ENCODE data around the gene TJP1. TPM values are rescaled to one million over a fixed set of nuclear protein-coding genes. Genes with fewer than 3 reads are reported as not detected.
"Not testable (repeated sequence)": the region's sequence is repeated elsewhere in the genome, so short reads cannot be mapped to it uniquely, and the experiment has no call there.

The TJP1 gene
- total RNA-seq, 1 experiment from 2014 or later: 19.5 TPM

DNA sequence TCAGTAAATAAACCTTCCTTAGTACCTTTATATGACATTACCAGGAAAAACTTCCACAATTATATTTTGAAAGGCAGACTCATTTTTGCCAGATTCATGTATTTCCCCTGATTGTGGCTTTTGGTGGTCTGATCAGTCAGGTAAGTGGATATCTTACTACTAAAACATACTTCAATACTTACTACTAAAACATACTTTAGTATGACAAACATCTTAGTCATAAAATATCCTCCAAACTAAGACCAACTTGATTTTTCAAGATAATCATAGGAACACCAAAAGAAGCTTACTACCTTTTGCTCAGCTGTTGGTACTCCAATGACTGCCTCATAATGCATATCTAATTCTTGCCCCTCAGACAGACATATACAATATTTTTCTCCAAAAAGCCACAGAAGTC lies 9.3 kb downstream of the TJP1 start:
- DNase-seq (ENCODE audit: low read depth, low spot score): no peak
- in situ Hi-C loops (cut with HindIII; ENCODE audit: low pct_unique_long_range_greater_than_20kb, low sequenced_read_pairs): no loop called here

DNA sequence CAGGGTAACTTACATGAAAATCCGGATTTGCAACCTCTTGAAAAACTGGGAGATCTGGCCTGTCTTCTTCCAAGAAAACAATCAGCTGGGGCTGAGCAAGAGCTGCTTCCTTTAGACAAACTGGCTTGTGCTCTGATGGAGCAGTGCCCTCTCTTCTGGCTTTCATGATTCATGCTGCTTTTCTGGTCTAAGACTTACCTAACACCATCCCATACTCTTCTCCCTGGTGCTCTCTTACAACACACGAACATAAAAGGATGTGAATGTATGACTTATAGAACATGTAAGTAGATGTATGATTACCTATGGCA lies 9.9 kb downstream of the TJP1 start:
- in situ Hi-C loops (cut with HindIII; ENCODE audit: low pct_unique_long_range_greater_than_20kb, low sequenced_read_pairs): no loop called here

DNA sequence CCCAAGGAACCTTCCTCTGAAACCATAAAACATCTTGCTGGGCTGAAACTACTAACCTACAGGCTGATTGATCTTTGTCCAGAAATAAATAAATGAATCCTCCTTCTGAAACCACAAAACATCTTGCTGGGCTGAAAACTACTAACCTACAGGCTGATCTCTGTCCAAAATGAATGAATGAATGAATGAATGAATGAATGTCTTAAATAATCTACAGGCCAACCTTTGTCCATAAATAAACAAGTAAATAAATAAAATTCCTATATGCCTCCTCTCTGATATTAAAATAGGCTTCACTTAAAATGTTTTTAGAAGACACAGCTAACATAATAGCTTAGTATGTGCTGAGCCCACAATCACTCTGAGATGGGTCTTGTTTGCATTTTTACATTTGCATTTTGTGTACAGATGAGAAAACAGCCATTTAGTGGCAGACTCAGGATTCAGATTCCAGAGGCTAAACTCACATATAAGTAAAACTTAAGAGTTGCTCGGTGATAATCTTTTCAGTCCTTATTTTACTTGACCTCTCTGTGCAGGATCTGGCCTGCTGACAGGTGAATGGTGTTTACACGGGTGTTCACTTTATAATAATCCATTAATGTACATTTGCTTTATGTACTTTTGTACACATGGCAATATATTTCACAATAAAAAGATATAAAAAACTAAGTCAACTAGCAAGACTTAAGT lies 10.4 kb downstream of the TJP1 start:
- DNase-seq (ENCODE audit: low read depth, low spot score): no peak
- in situ Hi-C loops (cut with HindIII; ENCODE audit: low pct_unique_long_range_greater_than_20kb, low sequenced_read_pairs): no loop called here

More for the DNA sequence above, 9.9 kb downstream of the TJP1 start:
- DNase-seq (ENCODE audit: low read depth, low spot score): no peak

DNA sequence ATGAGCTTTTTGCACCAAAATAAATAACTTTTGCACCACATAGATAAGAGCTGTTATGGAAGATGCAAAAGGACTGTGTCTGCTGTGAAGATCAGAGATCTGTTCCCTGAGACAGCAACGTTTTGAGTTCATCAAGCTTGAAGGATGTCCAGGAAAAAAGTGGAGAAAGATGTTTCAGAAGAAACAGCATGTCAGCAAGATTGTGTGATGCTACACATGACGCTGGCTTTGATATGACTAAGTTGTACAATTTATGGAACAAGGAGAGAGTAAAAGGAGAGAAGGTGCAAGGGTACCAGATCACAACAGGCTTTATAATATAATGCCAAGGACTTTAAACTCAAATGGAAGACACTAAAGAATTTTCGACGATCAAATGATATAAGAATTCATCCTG lies 16.6 kb downstream of the TJP1 start:
- in situ Hi-C loops (cut with HindIII; ENCODE audit: low pct_unique_long_range_greater_than_20kb, low sequenced_read_pairs): no loop called here
- no peak for DNase-seq (ENCODE audit: low read depth, low spot score)

DNA sequence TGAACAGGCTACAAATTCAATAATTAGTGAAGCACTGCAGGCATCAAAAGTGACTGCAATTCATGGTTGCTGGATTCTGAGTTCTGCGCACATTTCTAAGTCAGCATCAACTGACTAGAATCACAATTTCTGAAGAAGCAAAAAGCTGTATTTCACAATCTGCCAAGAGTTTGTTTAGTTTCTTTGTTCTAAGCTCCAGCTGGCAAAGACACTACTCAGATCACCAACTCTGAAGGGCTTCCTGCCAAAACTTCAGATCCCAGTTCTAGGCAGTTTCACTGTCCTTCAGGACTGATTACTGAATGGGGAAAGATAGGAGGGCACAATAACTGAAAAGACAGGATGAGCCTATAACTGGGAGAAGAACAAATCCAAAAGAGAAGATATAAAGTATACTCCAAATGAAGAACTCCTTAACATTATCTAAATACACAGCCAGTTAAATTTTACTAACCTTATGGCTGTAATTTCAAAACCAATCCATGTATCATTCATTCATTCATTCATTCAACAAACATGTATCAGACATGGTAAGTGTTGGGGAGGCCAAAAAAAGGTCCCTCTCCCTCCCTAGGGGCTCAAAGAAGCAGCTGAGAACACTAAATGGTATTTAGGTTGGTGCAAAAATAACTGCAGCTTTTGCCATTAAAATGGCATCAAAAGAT lies 17.1 kb downstream of the TJP1 start:
- in situ Hi-C loops (cut with HindIII; ENCODE audit: low pct_unique_long_range_greater_than_20kb, low sequenced_read_pairs): no loop called here
- peak; percentile 94 for DNase-seq (ENCODE audit: low read depth, low spot score)

GRCh38 chr15:29802411-29802810 lies 19.9 kb downstream of the TJP1 start:
- no peak for DNase-seq (ENCODE audit: low read depth, low spot score)
- in situ Hi-C loops (cut with HindIII; ENCODE audit: low pct_unique_long_range_greater_than_20kb, low sequenced_read_pairs): no loop called here

DNA sequence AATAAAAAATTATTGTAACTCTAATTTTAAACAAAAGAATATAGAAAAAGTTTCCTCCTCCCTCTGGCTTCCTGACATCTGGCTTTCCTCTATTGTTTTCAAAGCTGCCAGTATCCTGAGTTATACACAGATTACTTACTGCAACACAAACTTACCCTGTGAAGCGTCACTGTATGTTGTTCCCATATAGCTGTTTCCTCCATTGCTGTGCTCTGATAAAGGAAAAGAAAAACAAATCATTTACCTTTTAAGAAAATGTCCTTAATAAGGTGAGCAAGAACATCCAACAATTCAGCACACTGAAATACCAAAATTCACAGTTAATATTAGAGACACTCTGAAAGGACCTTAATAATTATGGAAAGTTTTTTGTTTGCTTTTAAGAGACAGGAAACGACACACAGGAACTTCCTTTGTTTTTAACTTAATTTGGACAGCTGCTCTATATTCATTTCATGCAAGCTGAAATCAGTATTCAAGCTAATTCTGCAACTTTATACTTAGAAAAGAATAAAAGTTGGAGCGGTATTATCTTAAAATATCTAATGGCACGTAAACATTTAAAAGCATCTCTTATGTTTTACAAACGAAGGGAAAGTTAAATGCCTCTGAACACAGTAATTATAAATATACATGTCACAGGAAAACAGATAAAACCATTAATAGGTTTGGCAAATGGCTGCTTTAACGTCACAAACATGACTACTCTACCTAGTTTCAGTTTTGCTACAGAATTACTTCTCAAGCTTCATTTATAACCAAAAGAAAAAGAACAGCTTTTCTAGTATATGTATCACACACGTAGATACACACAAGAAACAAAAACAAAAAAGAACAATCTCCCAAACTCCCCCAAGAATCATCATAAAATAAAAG lies 21.5 kb downstream of the TJP1 start:
- in situ Hi-C loops (cut with HindIII; ENCODE audit: low pct_unique_long_range_greater_than_20kb, low sequenced_read_pairs): no loop called here
- no peak for DNase-seq (ENCODE audit: low read depth, low spot score)

DNA sequence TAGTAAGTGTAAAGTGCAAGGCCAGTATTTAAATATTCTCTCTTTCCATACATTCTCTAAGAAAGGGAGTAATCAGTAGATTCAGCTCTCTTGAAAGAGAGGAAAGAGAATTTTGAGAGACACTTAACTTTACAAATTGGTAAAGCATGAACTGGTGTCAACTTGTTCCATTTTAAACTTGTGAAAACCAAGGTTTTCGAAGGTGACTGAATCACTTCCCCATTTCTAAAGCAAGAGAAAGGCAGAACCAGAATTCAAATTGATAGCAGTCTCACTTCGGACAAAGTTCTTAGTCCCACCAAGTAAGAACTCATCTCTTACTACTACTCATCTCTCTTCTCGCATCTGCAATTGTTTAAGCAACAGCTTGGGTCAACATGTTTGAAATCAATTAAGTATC lies 22.4 kb downstream of the TJP1 start:
- in situ Hi-C loops (cut with HindIII; ENCODE audit: low pct_unique_long_range_greater_than_20kb, low sequenced_read_pairs): no loop called here
- DNase-seq (ENCODE audit: low read depth, low spot score): no peak

DNA sequence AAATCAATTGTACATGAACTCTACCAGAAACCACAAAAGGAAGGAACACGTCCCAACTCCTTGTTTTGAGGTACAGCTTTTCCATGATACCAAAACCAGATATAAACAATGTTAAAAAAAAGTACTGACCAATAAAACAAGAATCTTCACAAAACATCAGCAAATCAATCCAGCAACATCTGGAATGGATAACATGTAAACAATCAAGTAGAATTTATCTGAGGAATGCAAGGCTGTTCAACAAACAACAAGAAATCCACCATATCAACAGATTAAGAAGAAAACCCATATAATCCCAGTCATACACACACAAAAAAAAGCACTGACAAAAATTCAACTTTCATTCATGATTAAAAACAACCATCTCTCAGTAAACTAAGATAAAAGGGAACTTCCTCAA lies 26.7 kb downstream of the TJP1 start:
- no peak for DNase-seq (ENCODE audit: low read depth, low spot score)
- in situ Hi-C loops (cut with HindIII; ENCODE audit: low pct_unique_long_range_greater_than_20kb, low sequenced_read_pairs): no loop called here

GRCh38 chr15:29792426-29793159 lies 29.7 kb downstream of the TJP1 start:
- DNase-seq (ENCODE audit: low read depth, low spot score): no peak
- in situ Hi-C loops (cut with HindIII; ENCODE audit: low pct_unique_long_range_greater_than_20kb, low sequenced_read_pairs): no loop called here

GRCh38 chr15:29790607-29791006 lies 31.7 kb downstream of the TJP1 start:
- in situ Hi-C loops (cut with HindIII; ENCODE audit: low pct_unique_long_range_greater_than_20kb, low sequenced_read_pairs): no loop called here
- no peak for DNase-seq (ENCODE audit: low read depth, low spot score)

DNA sequence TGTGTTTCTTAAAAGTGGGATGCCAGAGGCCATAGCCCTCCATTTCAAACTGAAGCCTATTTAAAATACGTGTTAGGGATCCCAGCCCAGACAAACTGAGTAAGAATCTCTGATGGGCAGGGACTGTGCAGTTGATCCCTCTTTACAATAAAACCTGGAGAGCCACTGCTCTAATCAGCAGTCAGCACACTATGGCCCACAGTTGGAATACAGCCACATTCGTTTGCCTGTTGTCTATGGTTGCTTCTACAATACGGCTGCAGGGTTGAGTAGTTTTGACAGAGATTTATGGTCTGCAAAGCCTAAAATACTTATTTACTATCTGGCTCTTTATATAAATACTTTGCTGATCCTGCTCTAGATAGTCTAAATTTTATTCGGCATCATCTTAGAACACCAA lies 32.4 kb downstream of the TJP1 start:
- in situ Hi-C loops (cut with HindIII; ENCODE audit: low pct_unique_long_range_greater_than_20kb, low sequenced_read_pairs): no loop called here

DNA sequence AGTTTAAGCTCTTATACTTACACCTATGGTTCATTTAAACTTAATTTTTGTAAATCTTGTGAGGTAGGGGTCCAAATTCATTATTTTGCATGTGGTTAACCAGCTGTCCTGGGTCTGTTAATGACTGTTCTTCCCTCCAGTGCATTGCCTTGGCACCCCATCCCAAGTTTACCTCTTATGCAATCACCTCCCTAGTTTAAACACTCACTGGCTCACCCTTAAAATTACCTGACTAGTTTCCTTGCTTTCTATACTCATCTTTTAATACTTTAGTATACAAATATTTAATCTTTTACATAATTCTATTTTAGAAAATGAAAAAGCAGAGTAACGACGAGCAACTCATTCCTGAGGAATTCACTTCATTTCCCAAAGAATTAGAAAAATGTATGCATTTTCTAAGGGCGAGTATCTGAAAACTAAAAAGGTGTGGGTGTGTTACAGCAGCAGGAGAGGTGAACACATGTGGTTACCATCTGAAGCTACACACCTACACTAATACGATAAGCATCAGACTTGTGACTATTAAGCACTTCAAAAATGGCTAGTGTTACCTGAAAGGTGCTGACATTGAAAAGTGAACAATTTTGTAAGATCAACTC lies 33.7 kb downstream of the TJP1 start:
- in situ Hi-C loops (cut with HindIII; ENCODE audit: low pct_unique_long_range_greater_than_20kb, low sequenced_read_pairs): no loop called here
- no peak for DNase-seq (ENCODE audit: low read depth, low spot score)

More for the DNA sequence above, 32.4 kb downstream of the TJP1 start:
- DNase-seq (ENCODE audit: low read depth, low spot score): no peak

DNA sequence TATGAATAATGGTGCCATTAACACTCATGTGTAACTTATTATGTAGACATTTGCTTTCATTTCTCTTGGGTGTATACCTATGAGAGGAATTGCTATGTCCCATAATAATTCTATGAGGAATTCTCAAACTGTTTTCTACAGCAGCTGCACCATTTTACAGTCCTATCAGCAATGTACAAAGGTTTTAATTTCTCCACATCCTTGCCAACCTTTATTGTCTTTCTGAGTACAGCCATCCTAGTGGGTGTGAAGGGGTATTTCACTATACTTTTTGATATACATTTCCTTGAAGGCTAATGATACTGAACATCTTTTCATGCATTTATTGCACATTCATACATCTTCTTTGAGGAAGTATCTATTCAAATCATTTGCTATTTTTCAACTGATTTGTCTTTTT lies 34.5 kb downstream of the TJP1 start:
- in situ Hi-C loops (cut with HindIII; ENCODE audit: low pct_unique_long_range_greater_than_20kb, low sequenced_read_pairs): no loop called here
- DNase-seq (ENCODE audit: low read depth, low spot score): no peak

DNA sequence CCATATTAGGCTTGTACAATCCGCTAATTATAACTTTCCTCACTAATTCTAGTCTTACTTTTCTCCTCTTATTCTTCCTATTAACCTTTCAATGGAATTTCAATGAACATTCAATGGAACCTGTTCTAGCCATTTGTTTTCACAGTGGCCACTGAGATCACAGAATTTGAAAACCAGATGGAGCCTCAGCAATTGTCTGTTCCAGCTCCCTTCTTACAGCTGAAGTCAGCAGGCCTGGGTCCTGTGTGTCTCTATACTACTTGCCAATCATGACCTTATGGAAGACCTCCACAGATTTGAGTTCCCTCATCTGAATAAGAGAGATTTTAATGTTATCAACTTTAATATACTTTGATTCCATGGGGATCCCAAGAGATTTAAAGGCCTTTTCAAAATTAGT lies 36.6 kb downstream of the TJP1 start:
- in situ Hi-C loops (cut with HindIII; ENCODE audit: low pct_unique_long_range_greater_than_20kb, low sequenced_read_pairs): no loop called here
- no peak for DNase-seq (ENCODE audit: low read depth, low spot score)

- in situ Hi-C loops (cut with HindIII; ENCODE audit: low pct_unique_long_range_greater_than_20kb, low sequenced_read_pairs): no loop called here
- no peak for DNase-seq (ENCODE audit: low read depth, low spot score)
These were observed 37.1 kb downstream of the TJP1 start for GRCh38 chr15:29785136-29785535.

DNA sequence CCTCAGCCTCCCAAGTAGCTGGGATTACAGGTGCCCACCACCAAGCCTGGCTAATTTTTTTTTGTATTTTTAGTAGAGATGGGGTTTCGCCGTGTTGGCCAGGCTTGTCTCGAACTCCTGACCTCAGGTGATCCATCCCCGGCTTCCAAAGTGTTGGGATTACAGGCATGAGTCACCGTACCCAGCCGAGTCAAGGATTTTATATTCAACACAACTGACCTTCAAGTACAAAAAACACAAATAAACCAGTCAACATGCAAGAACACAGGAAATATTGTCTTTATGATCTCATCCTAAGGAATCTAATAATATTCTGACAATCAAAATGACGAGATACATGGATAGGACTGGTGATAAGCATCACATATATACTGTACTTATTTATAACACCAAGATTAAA lies 37.9 kb downstream of the TJP1 start:
- DNase-seq (ENCODE audit: low read depth, low spot score): no peak
- in situ Hi-C loops (cut with HindIII; ENCODE audit: low pct_unique_long_range_greater_than_20kb, low sequenced_read_pairs): no loop called here

DNA sequence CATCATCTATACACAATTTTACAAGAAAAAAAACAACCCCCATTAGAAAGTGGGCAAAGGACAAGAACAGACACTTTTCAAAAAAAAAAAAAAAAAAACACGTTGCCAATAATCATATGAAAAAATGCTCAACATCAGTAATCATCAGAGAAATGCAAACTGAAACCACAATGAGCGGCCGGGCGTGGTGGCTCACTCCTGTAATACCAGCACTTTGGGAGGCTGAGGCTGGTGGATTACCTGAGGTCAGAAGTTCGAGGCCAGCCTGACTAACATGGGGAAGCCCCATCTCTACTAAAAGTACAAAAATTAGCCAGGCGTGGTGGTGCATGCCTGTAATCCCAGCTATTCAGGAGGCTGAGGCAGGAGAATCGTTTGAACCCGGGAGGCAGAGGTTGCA lies 39.5 kb downstream of the TJP1 start:
- DNase-seq (ENCODE audit: low read depth, low spot score); in situ Hi-C loops (cut with HindIII; ENCODE audit: low pct_unique_long_range_greater_than_20kb, low sequenced_read_pairs): not testable (repeated sequence)

Data from SK-MEL-5 (cell line).